GM20000 (cell line): ENCODE results near the gene SEZ6.

Source experiments
- DNase-seq: peaks from one replicate; pipeline ENCODE4 v3.0.0; 2012; ENCODE audit warnings: low spot score
- TF ChIP-seq, protein P1 (sequence below): IDR thresholded peaks from 2 replicates; pipeline ENCODE4 v1.5.1; 2012; ENCODE audit warnings: mild to moderate bottlenecking, control low read depth; ENCODE audit errors: extremely low read depth, missing control alignments

SEZ6 gene

DNA sequence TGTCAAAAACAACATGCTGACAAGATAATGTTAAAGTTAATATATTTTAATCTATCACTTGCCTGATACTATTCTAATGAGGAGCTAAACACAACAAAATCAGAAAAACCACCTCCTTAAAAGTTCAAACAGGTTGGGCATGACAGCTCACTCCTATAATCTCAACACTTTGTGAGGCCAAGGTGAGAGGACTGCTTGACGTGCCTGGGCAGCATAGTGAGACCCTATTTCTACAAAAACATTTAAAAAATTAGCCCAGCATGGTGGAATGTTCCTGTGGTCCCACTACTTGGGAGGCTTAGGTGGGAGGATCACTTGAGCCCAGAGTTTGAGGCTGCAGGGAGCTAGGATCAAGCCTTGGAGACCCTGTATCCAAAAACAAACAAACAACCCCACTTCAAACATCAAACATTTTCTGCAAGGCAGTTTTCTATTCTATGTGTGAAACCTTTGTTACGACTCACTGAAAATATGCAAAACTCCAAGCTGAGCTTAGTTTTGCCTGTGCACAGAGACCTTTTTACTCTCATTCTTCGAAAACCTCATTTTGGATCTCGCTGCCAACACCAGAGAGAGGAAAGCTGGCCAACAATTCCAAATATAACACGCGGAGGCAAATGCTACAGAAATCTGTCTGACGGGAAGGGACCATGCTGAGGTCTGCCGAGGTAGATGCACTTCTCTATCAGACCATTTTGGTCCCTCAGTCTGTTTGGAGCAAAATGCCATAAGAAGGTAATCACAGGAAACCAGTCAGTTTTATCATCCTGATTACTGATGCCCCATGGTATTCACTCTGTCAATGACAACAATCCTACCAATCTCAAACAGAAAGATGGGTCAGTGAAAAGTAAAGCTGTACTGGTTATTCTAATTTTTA is 60.7 kb downstream of the SEZ6 start:
- TF ChIP-seq, protein P1, sequence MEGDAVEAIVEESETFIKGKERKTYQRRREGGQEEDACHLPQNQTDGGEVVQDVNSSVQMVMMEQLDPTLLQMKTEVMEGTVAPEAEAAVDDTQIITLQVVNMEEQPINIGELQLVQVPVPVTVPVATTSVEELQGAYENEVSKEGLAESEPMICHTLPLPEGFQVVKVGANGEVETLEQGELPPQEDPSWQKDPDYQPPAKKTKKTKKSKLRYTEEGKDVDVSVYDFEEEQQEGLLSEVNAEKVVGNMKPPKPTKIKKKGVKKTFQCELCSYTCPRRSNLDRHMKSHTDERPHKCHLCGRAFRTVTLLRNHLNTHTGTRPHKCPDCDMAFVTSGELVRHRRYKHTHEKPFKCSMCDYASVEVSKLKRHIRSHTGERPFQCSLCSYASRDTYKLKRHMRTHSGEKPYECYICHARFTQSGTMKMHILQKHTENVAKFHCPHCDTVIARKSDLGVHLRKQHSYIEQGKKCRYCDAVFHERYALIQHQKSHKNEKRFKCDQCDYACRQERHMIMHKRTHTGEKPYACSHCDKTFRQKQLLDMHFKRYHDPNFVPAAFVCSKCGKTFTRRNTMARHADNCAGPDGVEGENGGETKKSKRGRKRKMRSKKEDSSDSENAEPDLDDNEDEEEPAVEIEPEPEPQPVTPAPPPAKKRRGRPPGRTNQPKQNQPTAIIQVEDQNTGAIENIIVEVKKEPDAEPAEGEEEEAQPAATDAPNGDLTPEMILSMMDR = no peak
- no peak for DNase-seq

- TF ChIP-seq, protein P1 = no peak
- no peak for DNase-seq
Measured at GRCh38 chr17:28944343-28944742, 61.5 kb downstream of the SEZ6 start.

- DNase-seq = no peak
- TF ChIP-seq, protein P1 = no peak
Measured at GRCh38 chr17:28942925-28943324, 62.9 kb downstream of the SEZ6 start.

DNA sequence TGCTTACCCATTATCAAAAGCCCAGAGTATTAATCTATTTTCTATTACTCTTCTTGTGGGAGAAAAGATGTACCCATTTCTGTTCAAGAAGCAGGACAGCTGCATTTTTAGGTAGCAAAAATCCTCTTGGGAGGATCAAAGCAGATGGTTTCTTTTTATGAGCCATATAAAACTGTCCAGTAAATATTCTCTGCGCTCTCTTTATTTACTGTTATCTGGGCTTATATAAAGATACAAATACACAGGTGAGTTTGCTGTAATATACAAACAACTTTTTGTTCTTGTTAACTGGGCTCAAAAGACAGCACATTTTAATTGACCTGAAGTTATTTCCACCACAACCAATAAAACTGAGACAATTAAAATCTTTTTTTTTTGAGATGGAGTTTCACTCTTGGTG is 64.6 kb downstream of the SEZ6 start:
- DNase-seq = no peak
- TF ChIP-seq, protein P1 = no peak

DNA sequence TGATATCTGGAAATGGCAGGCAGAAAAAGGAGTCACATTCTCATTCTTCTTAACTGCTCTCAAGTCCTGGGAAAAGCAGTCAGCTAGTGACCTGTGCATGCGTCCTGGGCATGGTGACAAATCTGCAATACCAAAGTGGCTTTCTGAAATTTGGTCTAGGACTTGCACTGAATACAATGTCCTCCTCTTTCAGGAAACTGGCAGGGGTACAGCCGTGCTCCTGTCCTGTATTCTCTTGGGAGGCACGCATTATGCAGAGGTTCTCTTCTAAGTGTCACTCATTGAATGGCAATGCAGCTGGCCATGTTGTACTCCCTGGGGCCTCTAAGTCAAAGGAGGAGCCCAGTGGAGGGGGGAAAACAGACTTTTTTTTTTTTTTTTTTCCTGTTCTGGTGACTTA is 65.2 kb downstream of the SEZ6 start:
- DNase-seq = no peak

DNA sequence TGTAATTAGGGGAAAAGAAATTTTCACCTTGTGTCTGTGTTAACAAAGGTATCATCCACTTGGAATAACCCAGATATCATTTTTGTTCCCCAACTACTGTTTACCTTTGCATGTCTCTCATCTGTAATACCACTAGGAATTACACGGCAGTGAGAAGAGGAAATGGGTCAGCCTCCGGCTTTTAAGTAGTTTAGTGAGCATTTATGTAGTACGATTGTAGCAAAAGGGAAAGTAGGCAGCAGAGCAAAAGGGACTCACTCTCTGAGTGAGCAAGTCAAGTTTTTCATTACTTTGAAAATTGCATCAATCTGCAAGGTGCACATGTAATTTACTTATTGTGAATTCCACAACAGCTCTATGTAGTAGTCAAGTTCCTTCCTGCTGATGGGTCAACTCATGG is 65.7 kb downstream of the SEZ6 start:
- DNase-seq = no peak
- TF ChIP-seq, protein P1 = no peak

More for the DNA sequence above, 65.2 kb downstream of the SEZ6 start:
- TF ChIP-seq, protein P1 = no peak

DNA sequence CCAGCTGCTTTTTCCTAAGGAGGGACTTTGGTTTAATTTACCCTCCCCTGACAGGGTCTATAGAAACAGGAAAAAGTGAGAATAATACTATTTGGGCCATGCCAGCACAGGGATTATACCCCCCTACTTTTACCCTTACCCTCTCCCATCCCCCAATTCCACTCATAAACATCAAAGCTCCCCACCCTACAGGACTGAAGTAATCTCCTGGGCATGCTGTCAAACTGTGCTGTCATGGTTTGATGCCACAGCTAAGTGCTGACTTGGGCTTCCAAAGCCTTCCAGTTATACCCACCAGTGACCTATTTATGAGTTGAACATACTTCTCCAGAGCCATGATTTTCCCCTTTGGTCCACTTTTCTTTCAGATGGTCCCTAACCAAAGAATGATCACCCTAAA is 67.3 kb downstream of the SEZ6 start:
- DNase-seq = no peak
- TF ChIP-seq, protein P1 = no peak
